Astrocyte of the cerebellum (primary cell): ENCODE data around the gene ASTL.

Source experiments
- DNase-seq: peaks from one replicate; pipeline ENCODE4 v3.0.0-alpha.2; 2011; ENCODE audit warnings: low read depth
- H3K4me3 ChIP-seq: 2 replicates; pipeline ENCODE4 v1.5.1; 2011; ENCODE audit warnings: mild to moderate bottlenecking, low read depth, low read length, moderate library complexity
- in situ Hi-C: cut with HindIII; loops from 2 replicates; pipeline ENCODE4 v1.10.0; 2017; ENCODE audit warnings: low sequenced_read_pairs
- TF ChIP-seq, protein P1 (sequence below): IDR thresholded peaks from 2 replicates; pipeline ENCODE4 v1.5.1; 2012; ENCODE audit warnings: low read length, low read depth, moderate library complexity, mild to moderate bottlenecking; ENCODE audit errors: missing control alignments

ASTL gene

DNA sequence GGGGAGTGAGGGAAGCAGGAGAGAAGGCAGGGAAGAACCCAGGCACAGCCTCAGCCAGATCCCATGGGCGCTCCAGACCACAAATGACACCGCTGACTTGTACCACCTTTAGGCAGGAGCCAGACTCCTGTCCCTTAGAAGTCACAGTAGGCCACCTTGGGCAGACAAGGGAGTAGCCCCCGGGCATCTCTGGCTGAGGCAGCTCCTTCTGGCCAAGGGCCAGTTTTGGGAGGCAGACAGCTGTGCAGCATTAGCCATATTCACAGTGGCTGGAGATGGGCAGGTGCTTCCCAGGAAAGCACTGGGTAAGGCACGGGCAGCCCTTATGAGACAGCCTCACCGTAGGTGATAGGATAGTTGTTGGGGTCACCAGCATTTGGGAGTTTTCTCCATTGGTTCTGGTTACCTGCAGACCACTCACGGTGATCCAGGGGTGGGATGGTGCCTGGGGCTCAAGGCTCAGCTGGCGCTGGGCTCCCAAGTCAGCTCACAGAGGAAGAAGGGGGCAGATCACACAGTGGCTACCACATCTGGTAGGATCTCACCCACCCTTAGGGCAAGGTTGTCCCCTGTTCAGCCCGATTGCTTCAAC lies 2.1 kb downstream of the ASTL start:
- TF ChIP-seq, protein P1, sequence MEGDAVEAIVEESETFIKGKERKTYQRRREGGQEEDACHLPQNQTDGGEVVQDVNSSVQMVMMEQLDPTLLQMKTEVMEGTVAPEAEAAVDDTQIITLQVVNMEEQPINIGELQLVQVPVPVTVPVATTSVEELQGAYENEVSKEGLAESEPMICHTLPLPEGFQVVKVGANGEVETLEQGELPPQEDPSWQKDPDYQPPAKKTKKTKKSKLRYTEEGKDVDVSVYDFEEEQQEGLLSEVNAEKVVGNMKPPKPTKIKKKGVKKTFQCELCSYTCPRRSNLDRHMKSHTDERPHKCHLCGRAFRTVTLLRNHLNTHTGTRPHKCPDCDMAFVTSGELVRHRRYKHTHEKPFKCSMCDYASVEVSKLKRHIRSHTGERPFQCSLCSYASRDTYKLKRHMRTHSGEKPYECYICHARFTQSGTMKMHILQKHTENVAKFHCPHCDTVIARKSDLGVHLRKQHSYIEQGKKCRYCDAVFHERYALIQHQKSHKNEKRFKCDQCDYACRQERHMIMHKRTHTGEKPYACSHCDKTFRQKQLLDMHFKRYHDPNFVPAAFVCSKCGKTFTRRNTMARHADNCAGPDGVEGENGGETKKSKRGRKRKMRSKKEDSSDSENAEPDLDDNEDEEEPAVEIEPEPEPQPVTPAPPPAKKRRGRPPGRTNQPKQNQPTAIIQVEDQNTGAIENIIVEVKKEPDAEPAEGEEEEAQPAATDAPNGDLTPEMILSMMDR = no peak

DNA sequence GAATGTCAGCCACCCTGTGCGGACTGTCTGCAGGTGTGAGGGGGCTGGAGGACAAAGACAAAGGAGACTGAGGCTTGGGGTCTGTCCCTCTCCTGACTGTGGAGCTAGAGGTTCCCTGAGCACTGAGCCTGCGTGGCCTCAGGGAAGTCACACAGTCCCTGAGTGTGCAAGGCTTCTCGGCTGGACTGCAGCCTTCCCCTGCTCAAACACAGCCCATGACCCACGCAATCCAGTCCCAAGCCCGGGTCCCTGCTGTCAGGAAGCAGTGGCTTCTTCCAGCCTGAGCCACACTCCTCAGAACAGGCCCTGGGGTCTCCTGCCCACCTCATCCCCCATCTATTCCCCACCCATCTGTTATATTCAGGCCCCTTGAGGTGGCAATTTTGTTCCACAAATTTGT lies 2.7 kb downstream of the ASTL start:
- no peak overlapping the region for H3K4me3 ChIP-seq
- no peak for DNase-seq
- in situ Hi-C loops = loop anchor here (10.0 kb wide), 1 partner anchor 129 kb away; the partner anchor contains the start of genes CIAO1 and TMEM127
- TF ChIP-seq, protein P1 = no peak

More for the DNA sequence above, 2.1 kb downstream of the ASTL start:
- in situ Hi-C loops = loop anchor here (10.0 kb wide), 1 partner anchor 129 kb away; the partner anchor contains the start of genes CIAO1 and TMEM127
- no peak overlapping the region for H3K4me3 ChIP-seq
- no peak for DNase-seq

DNA sequence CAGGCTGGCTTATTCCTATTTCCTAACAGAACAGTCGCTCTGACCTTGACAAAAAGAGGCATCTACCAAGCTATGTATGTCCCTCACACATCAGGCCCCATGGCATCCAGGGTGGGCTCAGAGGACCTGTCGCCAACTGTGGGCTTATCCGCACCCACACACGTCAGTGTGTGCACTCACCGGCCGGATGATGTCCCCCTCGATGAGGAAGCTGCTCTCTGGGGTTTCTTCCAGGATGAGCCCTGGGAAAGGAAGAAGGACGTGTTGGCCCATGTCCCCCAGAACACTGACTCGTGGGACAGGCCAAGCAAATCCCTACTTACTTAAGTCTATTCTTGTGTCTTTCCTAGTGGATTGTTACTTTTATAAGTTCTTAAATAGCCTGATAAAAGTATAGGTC lies 3.1 kb downstream of the ASTL start:
- H3K4me3 ChIP-seq = no peak overlapping the region
- in situ Hi-C loops = loop anchor here (10.0 kb wide), 1 partner anchor 130 kb away; the partner anchor contains the start of genes CIAO1 and TMEM127
- TF ChIP-seq, protein P1 = no peak
- DNase-seq = no peak

DNA sequence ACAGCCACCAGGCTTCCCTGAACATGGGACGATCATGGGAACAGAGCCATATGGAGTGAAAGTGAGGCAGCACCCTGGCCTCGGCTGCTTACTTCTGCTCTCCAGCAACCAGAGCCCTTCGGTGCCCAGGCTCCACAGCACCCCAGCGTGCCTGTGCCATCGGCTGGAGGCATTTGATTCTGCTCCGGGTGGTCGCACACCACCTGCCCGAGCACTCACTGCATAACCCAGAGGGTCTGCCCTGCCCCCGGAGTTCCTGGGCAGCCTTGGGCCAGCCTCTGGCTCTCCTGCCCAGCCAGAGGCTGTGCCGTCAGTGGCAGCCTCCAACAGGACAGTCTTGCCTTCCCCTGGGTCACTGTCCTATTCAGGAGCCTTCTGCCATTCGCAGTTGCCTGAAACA lies 3.9 kb downstream of the ASTL start:
- TF ChIP-seq, protein P1 = no peak
- in situ Hi-C loops = loop anchor here (10.0 kb wide), 1 partner anchor 130 kb away; the partner anchor contains the start of genes CIAO1 and TMEM127
- no peak overlapping the region for H3K4me3 ChIP-seq
- DNase-seq = no peak

DNA sequence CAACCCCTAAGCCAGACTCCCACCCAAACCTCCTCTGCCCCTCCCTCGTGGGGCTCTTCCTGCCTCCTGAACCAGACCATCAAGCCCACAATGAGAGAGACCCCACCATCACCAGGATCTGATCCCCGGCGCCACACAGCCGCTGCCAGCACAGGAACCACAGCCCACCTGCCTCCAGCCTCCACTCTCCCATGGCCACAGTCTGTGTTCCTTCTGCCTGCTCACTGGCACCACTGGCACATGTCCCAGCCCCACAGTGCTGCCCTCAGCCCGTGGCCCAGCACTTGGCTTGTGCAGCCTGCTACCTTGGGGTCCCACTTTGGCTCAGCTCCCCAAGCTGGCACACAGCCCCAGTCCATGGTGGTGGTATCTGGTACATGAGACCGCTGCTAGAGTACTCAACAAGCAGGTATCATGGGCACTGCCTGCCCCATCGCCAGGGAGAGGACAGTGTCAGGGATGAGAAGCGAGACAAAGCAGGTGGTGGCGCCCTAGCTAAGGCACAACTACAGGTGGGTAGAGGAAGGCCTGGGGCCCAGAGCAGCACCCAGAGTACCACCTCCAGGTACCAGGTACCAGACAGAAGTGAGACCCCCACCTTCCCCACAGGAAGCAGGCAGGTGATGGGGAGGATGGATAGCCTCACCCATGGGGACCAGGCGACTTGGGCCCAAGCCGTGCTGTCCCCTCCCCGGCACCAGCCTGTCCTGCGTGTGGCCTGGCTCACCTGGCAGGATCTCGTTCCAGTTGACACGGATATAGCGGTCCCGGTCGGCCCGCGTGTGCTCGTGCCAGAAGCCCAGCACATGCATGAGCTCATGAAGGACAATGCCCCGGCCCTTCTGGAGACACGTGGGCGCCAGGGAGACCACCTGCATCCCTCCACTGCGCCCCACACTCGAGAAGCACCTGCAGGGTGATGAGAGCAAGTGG lies 6.2 kb downstream of the ASTL start:
- no peak overlapping the region for H3K4me3 ChIP-seq
- in situ Hi-C loops = loop anchor here (10.0 kb wide), 1 partner anchor 133 kb away; the partner anchor contains the start of genes CIAO1 and TMEM127
- DNase-seq = no peak
- TF ChIP-seq, protein P1 = no peak

DNA sequence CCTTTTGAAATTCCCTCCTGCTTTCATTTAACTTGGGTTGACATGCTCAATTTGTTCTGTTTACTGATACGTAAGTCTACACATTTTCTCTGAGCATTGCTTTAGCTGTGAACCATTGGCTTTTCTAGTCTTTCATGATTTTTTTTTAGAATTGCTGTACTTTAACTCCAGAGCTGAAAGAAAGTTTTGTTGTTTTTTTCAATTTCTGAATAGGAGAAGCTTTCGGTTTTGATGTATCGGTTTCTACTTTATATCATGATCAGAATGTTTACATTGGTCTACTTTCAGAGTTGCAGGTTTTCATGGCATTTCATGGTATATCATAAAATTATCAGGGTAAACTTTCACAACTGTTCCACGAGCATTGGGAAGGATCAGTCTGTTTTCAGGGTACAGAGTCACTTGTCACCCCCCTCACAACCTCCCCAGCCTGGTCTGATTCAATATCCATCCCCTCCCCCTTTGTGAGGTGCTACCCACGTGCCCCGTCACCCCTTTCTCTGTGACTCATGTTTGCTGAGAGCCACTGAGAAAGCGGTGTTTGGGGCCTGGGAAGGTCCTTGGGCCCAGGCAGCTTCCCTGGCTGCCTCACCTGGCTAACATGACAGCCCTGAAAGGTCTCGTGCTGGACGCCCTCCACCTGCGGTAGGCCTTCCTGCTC lies 7.0 kb downstream of the ASTL start:
- in situ Hi-C loops = loop anchor here (10.0 kb wide), 1 partner anchor 134 kb away; the partner anchor contains the start of genes CIAO1 and TMEM127
- no peak overlapping the region for H3K4me3 ChIP-seq
- TF ChIP-seq, protein P1 = no peak
- no peak for DNase-seq
